Caco-2 (cell line): ENCODE measurements around the gene ANKRD13A. TPM values are rescaled to one million over a fixed set of nuclear protein-coding genes. Genes with fewer than 3 reads are reported as not detected.

Experiments used
- BruUV-seq: library from RNA; stranded (reverse); fragments of 400-500 nt; replicated peaks from 2 replicates; lab custom pipeline; 2021; lab: Mats Ljungman, UMichigan
- CTCF ChIA-PET: fragments of 300-600 bp; sonication (Branson Sonifier 250); formaldehyde crosslinking; loops from one replicate; lab custom pipeline; 2022; ENCODE audit warnings: antibody characterized with exemption; lab: Charles Lee
- POLR2A ChIA-PET: fragments of 300-600 bp; sonication (Branson Sonifier 250); formaldehyde crosslinking; loops from one replicate; lab custom pipeline; 2022; ENCODE audit warnings: antibody characterized with exemption; lab: Charles Lee
- DNase-seq, 2 experiments: peaks; one replicate each; pipeline versions ENCODE4 v3.0.0 to v3.0.0-alpha.2; 2020 to 2022
- H3K27me3 ChIP-seq: replicated peaks from 2 replicates; pipeline ENCODE4 v1.6.0; 2011; ENCODE audit warnings: low read length; ENCODE audit not compliant: control insufficient read depth, insufficient read depth
- H3K36me3 ChIP-seq: 2 replicates; pipeline ENCODE4 v1.5.1; 2011; ENCODE audit warnings: low read length; ENCODE audit not compliant: control insufficient read depth, insufficient read depth
- H3K4me1 ChIP-seq: fragments of 250-450 bp; sonication (Bioruptor Pico); 2 replicates; pipeline ENCODE4 v1.5.1; 2020; ENCODE audit warnings: mild to moderate bottlenecking
- H3K4me3 ChIP-seq: 2 replicates; pipeline ENCODE4 v1.5.1; 2011; ENCODE audit warnings: low read depth, mild to moderate bottlenecking, control low read depth, low read length
- H3K9me3 ChIP-seq: fragments of 250-450 bp; sonication (Bioruptor Pico); 2 replicates; pipeline ENCODE4 v1.5.1; 2020; ENCODE audit warnings: mild to moderate bottlenecking, moderate library complexity
- H3K27ac Mint-ChIP-seq: one replicate; pipeline ENCODE4 v1.8.0; 2022; ENCODE audit warnings: mixed read lengths; ENCODE audit not compliant: unreplicated experiment
- H3K27me3 Mint-ChIP-seq: one replicate; pipeline ENCODE4 v1.8.0; 2022; ENCODE audit warnings: mixed read lengths; ENCODE audit not compliant: insufficient read depth, unreplicated experiment
- H3K36me3 Mint-ChIP-seq: one replicate; pipeline ENCODE4 v1.8.0; 2022; ENCODE audit warnings: mild to moderate bottlenecking, mixed read lengths; ENCODE audit not compliant: insufficient read depth, unreplicated experiment
- H3K4me1 Mint-ChIP-seq: one replicate; pipeline ENCODE4 v1.8.0; 2022; ENCODE audit warnings: low read depth, mixed read lengths; ENCODE audit not compliant: unreplicated experiment
- H3K4me3 Mint-ChIP-seq: one replicate; pipeline ENCODE4 v1.8.0; 2022; ENCODE audit warnings: mild to moderate bottlenecking, moderate library complexity, mixed read lengths; ENCODE audit not compliant: unreplicated experiment
- H3K9me3 Mint-ChIP-seq: one replicate; pipeline ENCODE4 v1.8.0; 2022; ENCODE audit warnings: mixed read lengths; ENCODE audit not compliant: unreplicated experiment
- CTCF ChIP-seq, 2 experiments: fragments of 200-600 bp in 1 of 2; IDR thresholded peaks; 1 replicate in 1 of 2; 2 replicates in 1 of 2; pipeline versions ENCODE4 v1.5.1 to v1.8.0; 2011 to 2022; ENCODE audit warnings: antibody characterized with exemption in 1 of 2, control low read depth in 1 of 2, inconsistent platforms in 1 of 2, low read depth in 1 of 2, low read length in 1 of 2, mild to moderate bottlenecking in 1 of 2, moderate library complexity in 1 of 2; ENCODE audit not compliant: insufficient read depth in 1 of 2, severe bottlenecking in 1 of 2, unreplicated experiment in 1 of 2
- intact Hi-C: fragments of 100-400 bp; cut with micrococcal nuclease; formaldehyde crosslinking; loops from one replicate; pipeline ENCODE4 v1.10.0; 2022; ENCODE audit not compliant: unreplicated experiment
- total RNA-seq: library from RNA; stranded (reverse); gene quantifications from 2 replicates; pipeline ENCODE4 v1.2.3, GENCODE V29; 2022

Gene ANKRD13A
- total RNA-seq, 1 experiment from 2014 or later: 42.2 TPM

GRCh38 chr12:110004598-110004997 lies 5.4 kb downstream of the ANKRD13A start:
- no peak for DNase-seq
- H3K36me3 Mint-ChIP-seq: peaks cover 15% of the 10 kb centered on the region
- Histone ChIP-seq H3K9me3 (no peaks in the 10 kb centered on the region), H3K4me1 (no peaks in the 10 kb centered on the region; the same call in 1 of the 2 replicates), H3K4me3 (no peak overlapping the region), H3K27me3 (no peaks in the 10 kb centered on the region), H3K36me3 (no peaks in the 10 kb centered on the region; the same call in 1 of the 2 replicates)
- no peaks in the 10 kb centered on the region for H3K9me3 Mint-ChIP-seq
- TF ChIP-seq CTCF (IDR thresholded peaks at IDR 0.05; ENCODE audit: insufficient read depth in 1 of 2, low read depth in 1 of 2, low read length in 1 of 2, severe bottlenecking in 1 of 2, unreplicated experiment in 1 of 2): no peak
- ChIA-PET CTCF (no interaction called here), POLR2A (no interaction called here)
- BruUV-seq: no TSS peak
- intact Hi-C loops: no loop called here
- H3K27ac Mint-ChIP-seq: no peak overlapping the region
- no peaks in the 10 kb centered on the region for H3K27me3 Mint-ChIP-seq
- H3K4me3 Mint-ChIP-seq: no peak overlapping the region
- peaks cover 10% of the 10 kb centered on the region for H3K4me1 Mint-ChIP-seq

GRCh38 chr12:110005319-110005973 lies 6.2 kb downstream of the ANKRD13A start:
- no peaks in the 10 kb centered on the region for H3K27me3 ChIP-seq
- Mint-ChIP-seq H3K4me3 (no peak overlapping the region), H3K36me3 (peaks cover 10% of the 10 kb centered on the region), H3K27ac (no peak overlapping the region), H3K27me3 (no peaks in the 10 kb centered on the region), H3K9me3 (no peaks in the 10 kb centered on the region), H3K4me1 (peaks cover 12% of the 10 kb centered on the region)
- no peak overlapping the region for H3K4me3 ChIP-seq
- no peak for DNase-seq
- no peaks in the 10 kb centered on the region; the same call in 1 of the 2 replicates for H3K36me3 ChIP-seq
- ChIA-PET POLR2A (no interaction called here), CTCF (no interaction called here)
- BruUV-seq: no TSS peak
- no peaks in the 10 kb centered on the region for H3K9me3 ChIP-seq
- peaks cover 6% of the 10 kb centered on the region for H3K4me1 ChIP-seq
- no peak for TF ChIP-seq CTCF (IDR thresholded peaks at IDR 0.05; ENCODE audit: insufficient read depth in 1 of 2, low read depth in 1 of 2, low read length in 1 of 2, severe bottlenecking in 1 of 2, unreplicated experiment in 1 of 2)
- intact Hi-C loops: no loop called here

- H3K36me3 Mint-ChIP-seq: peaks cover 10% of the 10 kb centered on the region
- H3K4me3 Mint-ChIP-seq: no peak overlapping the region
These were observed 6.9 kb downstream of the ANKRD13A start for GRCh38 chr12:110006115-110006514.

More at GRCh38 chr12:110006115-110006514, 6.9 kb downstream of the ANKRD13A start:
- H3K9me3 ChIP-seq: no peaks in the 10 kb centered on the region
- POLR2A ChIA-PET: no interaction called here
- no peak overlapping the region for H3K27ac Mint-ChIP-seq
- CTCF ChIA-PET: no interaction called here
- intact Hi-C loops: no loop called here
- peaks cover 19% of the 10 kb centered on the region for H3K4me1 Mint-ChIP-seq
- no TSS peak for BruUV-seq
- no peaks in the 10 kb centered on the region for H3K27me3 ChIP-seq
- no peak for DNase-seq
- no peaks in the 10 kb centered on the region for H3K27me3 Mint-ChIP-seq
- H3K36me3 ChIP-seq: no peaks in the 10 kb centered on the region; the same call in 1 of the 2 replicates
- peaks cover 13% of the 10 kb centered on the region for H3K4me1 ChIP-seq
- no peak overlapping the region for H3K4me3 ChIP-seq
- H3K9me3 Mint-ChIP-seq: no peaks in the 10 kb centered on the region
- no peak for TF ChIP-seq CTCF (IDR thresholded peaks at IDR 0.05; ENCODE audit: insufficient read depth in 1 of 2, low read depth in 1 of 2, low read length in 1 of 2, severe bottlenecking in 1 of 2, unreplicated experiment in 1 of 2)
